HCT116 (cell line): ENCODE measurements around the gene CR1L. TPM values are rescaled to one million over a fixed set of nuclear protein-coding genes. Genes with fewer than 3 reads are reported as not detected.

Experiments used
- ATAC-seq: fragments of 200-7000 bp; cut with Tn5 transposase; 2 replicates; pipeline ENCODE4 v1.9.1; 2020; ENCODE audit warnings: mild to moderate bottlenecking, moderate library complexity
- BruUV-seq: library from RNA; stranded (reverse); fragments of 400-500 nt; replicated peaks from 2 replicates; lab custom pipeline; 2021; lab: Mats Ljungman, UMichigan
- CTCF ChIA-PET: fragments of 300-600 bp; sonication (Branson Sonifier 250); formaldehyde crosslinking; loops from one replicate; lab custom pipeline; 2021; ENCODE audit warnings: antibody characterized with exemption; lab: Charles Lee
- POLR2A ChIA-PET: fragments of 300-600, 350-600 bp; sonication (Branson Sonifier 250); formaldehyde crosslinking; loops from one replicate; lab custom pipeline; 2021; ENCODE audit warnings: antibody characterized with exemption; lab: Charles Lee
- RAD21 ChIA-PET, 2 experiments: fragments of 300-600 bp; sonication (Branson Sonifier 250); formaldehyde crosslinking; loops; one replicate each; lab custom pipeline; 2023; ENCODE audit warnings: low total read pairs in 2 of 2; ENCODE audit not compliant: uncharacterized antibody in 2 of 2, unreplicated experiment in 2 of 2, low non-redundant PET in 1 of 2; lab: Charles Lee
- DNase-seq: peaks from one replicate; pipeline ENCODE4 v3.0.0-alpha.2; 2010; ENCODE audit warnings: low read depth, low spot score
- H2AFZ ChIP-seq: fragments of 200-600 bp; shearing (Covaris generic), sonication (generic); 2 replicates; pipeline ENCODE4 v1.6.1; 2017; ENCODE audit warnings: low read depth, mixed run types, mixed read lengths, antibody characterized with exemption, low read length; ENCODE audit not compliant: poor library complexity, severe bottlenecking
- H3K27ac ChIP-seq: 2 replicates; pipeline ENCODE4 v1.5.1; 2012; ENCODE audit warnings: low read depth, low read length
- H3K27me3 ChIP-seq: fragments of 200-600 bp; sonication (generic); 2 replicates; pipeline ENCODE4 v1.6.1; 2016; ENCODE audit warnings: mixed run types, low read length, mixed read lengths; ENCODE audit not compliant: insufficient read depth
- H3K36me3 ChIP-seq, 2 experiments: fragments of 200-500 bp in 1 of 2; fragments of 200-600 bp in 1 of 2; sonication (Bioruptor generic) in 1 of 2; sonication (generic) in 1 of 2; 2 replicates each; pipeline versions ENCODE4 v1.5.1 to v1.6.1; 2014 to 2016; ENCODE audit warnings: low read length in 2 of 2, inconsistent platforms in 1 of 2, mixed read lengths in 1 of 2, mixed run types in 1 of 2; ENCODE audit not compliant: insufficient read depth in 2 of 2, control insufficient read depth in 1 of 2
- H3K4me1 ChIP-seq, 2 experiments: fragments of 200-600 bp in 1 of 2; sonication (generic) in 1 of 2; 2 replicates each; pipeline versions ENCODE4 v1.5.1 to v1.6.1; 2012 to 2017; ENCODE audit warnings: low read length in 2 of 2, inconsistent platforms in 1 of 2, mild to moderate bottlenecking in 1 of 2, mixed read lengths in 1 of 2, mixed run types in 1 of 2, moderate library complexity in 1 of 2; ENCODE audit not compliant: insufficient read depth in 2 of 2, control insufficient read depth in 1 of 2
- H3K4me2 ChIP-seq: fragments of 200-600 bp; sonication (generic); 2 replicates; pipeline ENCODE4 v1.6.1; 2017; ENCODE audit warnings: mixed run types, low read length, mixed read lengths
- H3K4me3 ChIP-seq, 2 experiments: fragments of 200-600 bp in 1 of 2; sonication (generic) in 1 of 2; replicated peaks in 1 of 2; 2 replicates each; pipeline ENCODE4 v1.5.1; 2011 to 2016; ENCODE audit warnings: low read length in 2 of 2, control low read depth in 1 of 2, low read depth in 1 of 2, mild to moderate bottlenecking in 1 of 2, mixed read lengths in 1 of 2, mixed run types in 1 of 2
- H3K79me2 ChIP-seq: fragments of 200-600 bp; sonication (generic); 2 replicates; pipeline ENCODE4 v1.6.1; 2017; ENCODE audit warnings: mild to moderate bottlenecking, mixed run types, low read length, moderate library complexity, mixed read lengths; ENCODE audit not compliant: insufficient read depth
- H3K9ac ChIP-seq: fragments of 200-600 bp; sonication (generic); 2 replicates; pipeline ENCODE4 v1.6.1; 2016; ENCODE audit warnings: low read length, mixed read lengths
- H3K9me2 ChIP-seq: fragments of 200-600 bp; sonication (generic), shearing (Covaris generic); 2 replicates; pipeline ENCODE4 v1.6.1; 2017; ENCODE audit warnings: mixed run types, mild to moderate bottlenecking, moderate library complexity; ENCODE audit not compliant: insufficient read depth
- H3K9me3 ChIP-seq, 2 experiments: fragments of 200-500 bp in 1 of 2; fragments of 200-600 bp in 1 of 2; sonication (Bioruptor generic) in 1 of 2; sonication (generic) in 1 of 2; 2 replicates each; pipeline ENCODE4 v1.6.1; 2014 to 2017; ENCODE audit warnings: low read length in 2 of 2, mixed read lengths in 2 of 2, inconsistent platforms in 1 of 2, low read depth in 1 of 2, mild to moderate bottlenecking in 1 of 2, mixed run types in 1 of 2, moderate library complexity in 1 of 2; ENCODE audit not compliant: control insufficient read depth in 1 of 2, insufficient read depth in 1 of 2
- H4K20me1 ChIP-seq: fragments of 200-600 bp; sonication (generic), shearing (Covaris generic); 2 replicates; pipeline ENCODE4 v1.6.1; 2017; ENCODE audit warnings: mixed run types, mild to moderate bottlenecking, moderate library complexity; ENCODE audit not compliant: insufficient read depth
- CBX3 ChIP-seq: IDR thresholded peaks from 2 replicates; pipeline ENCODE4 v1.6.1; 2012; ENCODE audit warnings: low read depth
- CEBPB ChIP-seq: IDR thresholded peaks from 2 replicates; pipeline ENCODE4 v1.6.1; 2012; ENCODE audit warnings: low read depth
- EZH2 ChIP-seq: fragments of 200-600 bp; sonication (generic); IDR thresholded peaks from 2 replicates; pipeline ENCODE4 v1.6.1; 2017; ENCODE audit warnings: antibody characterized with exemption, mixed run types
- FOSL1 ChIP-seq: IDR thresholded peaks from 2 replicates; pipeline ENCODE4 v1.6.1; 2012; ENCODE audit warnings: low read depth
- JUND ChIP-seq: IDR thresholded peaks from 2 replicates; pipeline ENCODE4 v1.6.1; 2012
- POLR2A ChIP-seq: IDR thresholded peaks from 2 replicates; pipeline ENCODE4 v1.7.0; 2011; ENCODE audit warnings: borderline replicate concordance; ENCODE audit not compliant: insufficient read depth, insufficient read length; ENCODE audit errors: extremely low read depth
- RAD21 ChIP-seq: IDR thresholded peaks from 2 replicates; pipeline ENCODE4 v1.6.1; 2012; ENCODE audit warnings: low read depth, mild to moderate bottlenecking
- SIN3A ChIP-seq: IDR thresholded peaks from 2 replicates; pipeline ENCODE4 v1.6.1; 2012; ENCODE audit warnings: low read depth
- SRF ChIP-seq: IDR thresholded peaks from 2 replicates; pipeline ENCODE4 v1.6.1; 2012; ENCODE audit warnings: low read depth
- YY1 ChIP-seq: IDR thresholded peaks from 2 replicates; pipeline ENCODE4 v1.6.1; 2011; ENCODE audit warnings: low read length, low read depth, moderate library complexity, mild to moderate bottlenecking; ENCODE audit not compliant: insufficient replicate concordance; ENCODE audit errors: extremely low read depth
- ZNF274 ChIP-seq: fragments of 200-500 bp; sonication (Bioruptor generic); IDR thresholded peaks from 2 replicates; pipeline ENCODE4 v1.6.1; 2014; ENCODE audit warnings: mild to moderate bottlenecking, low read depth, low read length, inconsistent platforms
- intact Hi-C: fragments of 100-400 bp; cut with micrococcal nuclease; formaldehyde crosslinking; loops from 2 replicates; pipeline ENCODE4 v1.10.0; 2022
- total RNA-seq: library from RNA; stranded (reverse); gene quantifications from one replicate; pipeline ENCODE4 v1.2.1, GENCODE V29; 2021; ENCODE audit not compliant: unreplicated experiment
- TF ChIP-seq, protein P1 (sequence below), 3 experiments: fragments of 200-600 bp in 1 of 3; sonication (generic) in 1 of 3; IDR thresholded peaks in 2 of 3; conservative IDR thresholded peaks in 1 of 3; 2 replicates each; pipeline ENCODE4 v1.5.1; 2012 to 2017; ENCODE audit warnings: low read depth in 2 of 3, low read length in 2 of 3, antibody characterized with exemption in 1 of 3, borderline replicate concordance in 1 of 3, control low read depth in 1 of 3, mild to moderate bottlenecking in 1 of 3, mixed read lengths in 1 of 3, mixed run types in 1 of 3, moderate library complexity in 1 of 3; ENCODE audit not compliant: insufficient read depth in 1 of 3
- TF ChIP-seq, protein P2 (sequence below): IDR thresholded peaks from 2 replicates; pipeline ENCODE4 v1.6.1; 2012
- TF ChIP-seq, protein P3 (sequence below): IDR thresholded peaks from 2 replicates; pipeline ENCODE4 v1.6.1; 2012

Gene CR1L
- total RNA-seq, 1 experiment from 2014 or later = 0.15 TPM

DNA sequence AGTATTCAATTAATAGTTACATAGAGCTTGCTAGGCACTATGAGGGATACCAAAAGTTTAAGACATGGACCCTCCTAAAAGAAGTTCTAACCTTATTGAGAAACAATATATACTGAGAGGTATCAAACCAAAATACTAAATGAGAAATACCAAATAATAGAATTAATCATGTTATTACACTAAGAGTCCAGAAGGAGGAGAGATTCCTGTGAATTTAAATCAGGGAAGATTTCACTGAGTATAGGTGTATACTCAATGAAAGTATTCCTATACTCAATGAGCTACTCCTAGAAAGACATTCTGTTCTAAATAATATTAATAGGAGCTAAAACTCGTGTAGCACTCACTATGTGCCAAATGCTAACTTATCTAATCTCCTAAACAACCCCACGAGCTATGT is 9.4 kb downstream of the CR1L start:
- H2AFZ ChIP-seq = no peak overlapping the region
- RAD21 ChIA-PET = no interaction called here
- no peak overlapping the region for H3K4me2 ChIP-seq
- DNase-seq (no peak), ATAC-seq (peak; percentile 62)
- H3K27me3 ChIP-seq = no peaks in the 10 kb centered on the region
- no peaks in the 10 kb centered on the region for H3K79me2 ChIP-seq
- H3K9ac ChIP-seq = no peak overlapping the region
- POLR2A ChIA-PET = no interaction called here
- no peak overlapping the region for H3K27ac ChIP-seq
- H3K9me2 ChIP-seq = no peaks in the 10 kb centered on the region
- H3K4me1 ChIP-seq = no peaks in the 10 kb centered on the region
- no TSS peak for BruUV-seq
- TF ChIP-seq CEBPB = no peak
- peak; percentile 24; the same call in 1 of the 2 replicates for TF ChIP-seq RAD21
- TF ChIP-seq, protein P1, sequence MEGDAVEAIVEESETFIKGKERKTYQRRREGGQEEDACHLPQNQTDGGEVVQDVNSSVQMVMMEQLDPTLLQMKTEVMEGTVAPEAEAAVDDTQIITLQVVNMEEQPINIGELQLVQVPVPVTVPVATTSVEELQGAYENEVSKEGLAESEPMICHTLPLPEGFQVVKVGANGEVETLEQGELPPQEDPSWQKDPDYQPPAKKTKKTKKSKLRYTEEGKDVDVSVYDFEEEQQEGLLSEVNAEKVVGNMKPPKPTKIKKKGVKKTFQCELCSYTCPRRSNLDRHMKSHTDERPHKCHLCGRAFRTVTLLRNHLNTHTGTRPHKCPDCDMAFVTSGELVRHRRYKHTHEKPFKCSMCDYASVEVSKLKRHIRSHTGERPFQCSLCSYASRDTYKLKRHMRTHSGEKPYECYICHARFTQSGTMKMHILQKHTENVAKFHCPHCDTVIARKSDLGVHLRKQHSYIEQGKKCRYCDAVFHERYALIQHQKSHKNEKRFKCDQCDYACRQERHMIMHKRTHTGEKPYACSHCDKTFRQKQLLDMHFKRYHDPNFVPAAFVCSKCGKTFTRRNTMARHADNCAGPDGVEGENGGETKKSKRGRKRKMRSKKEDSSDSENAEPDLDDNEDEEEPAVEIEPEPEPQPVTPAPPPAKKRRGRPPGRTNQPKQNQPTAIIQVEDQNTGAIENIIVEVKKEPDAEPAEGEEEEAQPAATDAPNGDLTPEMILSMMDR (IDR thresholded peaks at IDR 0.05 in 2 of 3, conservative IDR thresholded peaks at IDR 0.05 in 1 of 3; ENCODE audit: borderline replicate concordance in 1 of 3, insufficient read depth in 1 of 3, low read depth in 2 of 3, low read length in 2 of 3) = peak; percentile 13 to 27 (median 22); a peak in 1 of 6 replicates
- no peak for TF ChIP-seq POLR2A
- TF ChIP-seq SRF = no peak
- no peak for TF ChIP-seq EZH2
- no peak for TF ChIP-seq YY1
- no peak for TF ChIP-seq CBX3
- H3K9me3 ChIP-seq = no peaks in the 10 kb centered on the region
- CTCF ChIA-PET = interaction anchor here (0.8 to 1.6 kb wide), 5 partner anchors 18 to 143 kb away, joined by 3 to 8 read pairs (median 4); no protein-coding TSS in a partner anchor
- no peak overlapping the region for H3K4me3 ChIP-seq
- intact Hi-C loops = no loop called here
- H4K20me1 ChIP-seq = no peaks in the 10 kb centered on the region
- no peaks in the 10 kb centered on the region for H3K36me3 ChIP-seq

DNA sequence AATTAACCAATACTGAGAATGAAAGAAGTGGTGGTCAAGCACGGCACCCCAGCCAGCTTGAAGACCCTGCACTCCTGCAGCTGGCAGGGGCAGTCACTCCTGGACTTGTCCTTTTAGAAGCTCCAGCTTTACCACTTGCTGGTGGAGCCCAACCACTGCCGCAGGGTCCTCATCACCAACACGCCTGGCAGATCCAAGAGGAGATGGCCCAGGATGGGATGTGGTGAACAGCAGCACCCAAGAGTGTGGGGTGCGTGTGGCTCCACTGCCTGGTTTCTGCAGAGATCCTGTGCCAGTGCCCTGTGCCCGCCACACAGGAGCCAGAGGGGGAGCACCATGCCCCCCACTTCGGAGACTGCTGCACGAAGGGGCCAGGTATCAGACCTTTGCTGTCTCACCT is 13.5 kb downstream of the CR1L start:
- CTCF ChIA-PET = interaction anchor here (1.4 kb wide), 1 partner anchor 38 kb away, joined by 3 read pairs; no protein-coding TSS in a partner anchor
- TF ChIP-seq, protein P2, sequence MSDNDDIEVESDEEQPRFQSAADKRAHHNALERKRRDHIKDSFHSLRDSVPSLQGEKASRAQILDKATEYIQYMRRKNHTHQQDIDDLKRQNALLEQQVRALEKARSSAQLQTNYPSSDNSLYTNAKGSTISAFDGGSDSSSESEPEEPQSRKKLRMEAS = no peak
- no peak for TF ChIP-seq POLR2A
- TF ChIP-seq, protein P1 (IDR thresholded peaks at IDR 0.05 in 2 of 3, conservative IDR thresholded peaks at IDR 0.05 in 1 of 3; ENCODE audit: borderline replicate concordance in 1 of 3, insufficient read depth in 1 of 3, low read depth in 2 of 3, low read length in 2 of 3) = no peak
- TF ChIP-seq, protein P3, sequence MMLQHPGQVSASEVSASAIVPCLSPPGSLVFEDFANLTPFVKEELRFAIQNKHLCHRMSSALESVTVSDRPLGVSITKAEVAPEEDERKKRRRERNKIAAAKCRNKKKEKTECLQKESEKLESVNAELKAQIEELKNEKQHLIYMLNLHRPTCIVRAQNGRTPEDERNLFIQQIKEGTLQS = no peak
- TF ChIP-seq SIN3A = no peak
- no peak for TF ChIP-seq ZNF274
- TF ChIP-seq JUND = no peak
- no peak for TF ChIP-seq FOSL1
- no peak for TF ChIP-seq SRF

More for the DNA sequence above, 13.5 kb downstream of the CR1L start:
- H3K27me3 ChIP-seq = no peaks in the 10 kb centered on the region
- H3K4me3 ChIP-seq = no peak overlapping the region
- intact Hi-C loops = no loop called here
- H3K4me1 ChIP-seq = peaks cover 4 to 8% of the 10 kb centered on the region in 2 experiments; a peak in 2 of 4 replicates
- no peaks in the 10 kb centered on the region for H4K20me1 ChIP-seq
- RAD21 ChIA-PET = no interaction called here
- H3K36me3 ChIP-seq = no peaks in the 10 kb centered on the region
- no peak overlapping the region for H3K4me2 ChIP-seq
- H3K27ac ChIP-seq = no peak overlapping the region
- no peak overlapping the region for H2AFZ ChIP-seq
- H3K79me2 ChIP-seq = no peaks in the 10 kb centered on the region
- no peak for DNase-seq
- no TSS peak for BruUV-seq
- H3K9ac ChIP-seq = no peak overlapping the region
- POLR2A ChIA-PET = no interaction called here
- no peak for ATAC-seq
- H3K9me2 ChIP-seq = no peaks in the 10 kb centered on the region
- H3K9me3 ChIP-seq = no peaks in the 10 kb centered on the region
